Testis (tissue), 2 donors: ENCODE results near the gene TMEM43.

Source experiments
- POLR2A ChIP-seq: fragments of 450-650 bp; IDR thresholded peaks from one replicate; pipeline ENCODE4 v1.6.1; 2017; ENCODE audit warnings: antibody characterized with exemption, mild to moderate bottlenecking, moderate library complexity
- TF ChIP-seq, protein P1 (sequence below), 3 experiments: fragments of 450-650 bp in 2 of 3; fragments of 200-600 bp in 1 of 3; sonication (generic) in 1 of 3; IDR thresholded peaks; one replicate each; pipeline ENCODE4 v1.5.1; 2016 to 2019; ENCODE audit warnings: antibody characterized with exemption in 3 of 3, mild to moderate bottlenecking in 2 of 3, moderate library complexity in 1 of 3

GRCh38 chr3:14121859-14122258 lies 3.0 kb upstream of the TMEM43 start:
- TF ChIP-seq, protein P1, sequence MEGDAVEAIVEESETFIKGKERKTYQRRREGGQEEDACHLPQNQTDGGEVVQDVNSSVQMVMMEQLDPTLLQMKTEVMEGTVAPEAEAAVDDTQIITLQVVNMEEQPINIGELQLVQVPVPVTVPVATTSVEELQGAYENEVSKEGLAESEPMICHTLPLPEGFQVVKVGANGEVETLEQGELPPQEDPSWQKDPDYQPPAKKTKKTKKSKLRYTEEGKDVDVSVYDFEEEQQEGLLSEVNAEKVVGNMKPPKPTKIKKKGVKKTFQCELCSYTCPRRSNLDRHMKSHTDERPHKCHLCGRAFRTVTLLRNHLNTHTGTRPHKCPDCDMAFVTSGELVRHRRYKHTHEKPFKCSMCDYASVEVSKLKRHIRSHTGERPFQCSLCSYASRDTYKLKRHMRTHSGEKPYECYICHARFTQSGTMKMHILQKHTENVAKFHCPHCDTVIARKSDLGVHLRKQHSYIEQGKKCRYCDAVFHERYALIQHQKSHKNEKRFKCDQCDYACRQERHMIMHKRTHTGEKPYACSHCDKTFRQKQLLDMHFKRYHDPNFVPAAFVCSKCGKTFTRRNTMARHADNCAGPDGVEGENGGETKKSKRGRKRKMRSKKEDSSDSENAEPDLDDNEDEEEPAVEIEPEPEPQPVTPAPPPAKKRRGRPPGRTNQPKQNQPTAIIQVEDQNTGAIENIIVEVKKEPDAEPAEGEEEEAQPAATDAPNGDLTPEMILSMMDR (IDR thresholded peaks at IDR 0.05): no peak
- no peak for TF ChIP-seq POLR2A
